Smooth muscle cell (in vitro differentiated cells): ENCODE data around the gene EDA. TPM values are rescaled to one million over a fixed set of nuclear protein-coding genes. Genes with fewer than 3 reads are reported as not detected.

Source experiments
- DNase-seq: peaks from one replicate; lab custom pipeline; 2025; ENCODE audit not compliant: unreplicated experiment; lab: John Stamatoyannopoulos, UW
- H2AFZ ChIP-seq: fragments of 200-600 bp; sonication (generic); 2 replicates; pipeline ENCODE4 v1.6.0; 2016; ENCODE audit warnings: antibody characterized with exemption, low read depth, mild to moderate bottlenecking
- H3F3A ChIP-seq: fragments of 200-600 bp; sonication (generic); 2 replicates; pipeline ENCODE4 v1.6.0; 2017; ENCODE audit warnings: antibody characterized with exemption, low read depth
- H3K27ac ChIP-seq: fragments of 200-600 bp; sonication (generic); 2 replicates; pipeline ENCODE4 v1.5.1; 2016; ENCODE audit warnings: low read depth, mild to moderate bottlenecking
- H3K27me3 ChIP-seq: fragments of 200-600 bp; sonication (generic); 2 replicates; pipeline ENCODE4 v1.6.1; 2016; ENCODE audit warnings: low read depth, mild to moderate bottlenecking
- H3K36me3 ChIP-seq: fragments of 200-600 bp; sonication (generic); 2 replicates; pipeline ENCODE4 v1.5.1; 2016; ENCODE audit warnings: low read depth
- H3K4me1 ChIP-seq: fragments of 200-600 bp; sonication (generic); 2 replicates; pipeline ENCODE4 v1.5.1; 2016; ENCODE audit warnings: low read depth
- H3K4me2 ChIP-seq: fragments of 200-600 bp; sonication (generic); 2 replicates; pipeline ENCODE4 v1.6.0; 2016; ENCODE audit warnings: mild to moderate bottlenecking
- H3K4me3 ChIP-seq: fragments of 200-600 bp; sonication (generic); 2 replicates; pipeline ENCODE4 v1.5.1; 2016; ENCODE audit warnings: mild to moderate bottlenecking
- H3K79me2 ChIP-seq: fragments of 200-600 bp; sonication (generic); 2 replicates; pipeline ENCODE4 v1.6.0; 2016; ENCODE audit warnings: low read depth, mild to moderate bottlenecking
- H3K9ac ChIP-seq: fragments of 200-600 bp; sonication (generic); 2 replicates; pipeline ENCODE4 v1.6.0; 2016; ENCODE audit warnings: low read depth
- H3K9me3 ChIP-seq: fragments of 200-600 bp; sonication (generic); replicated peaks from 2 replicates; pipeline ENCODE4 v1.5.1; 2016; ENCODE audit warnings: low read depth
- H4K20me1 ChIP-seq: fragments of 200-600 bp; sonication (generic); 2 replicates; pipeline ENCODE4 v1.6.0; 2016; ENCODE audit warnings: low read depth
- CTCF ChIP-seq: fragments of 200-600 bp; sonication (generic); IDR thresholded peaks from 2 replicates; pipeline ENCODE4 v1.5.1; 2017; ENCODE audit warnings: borderline replicate concordance, mild to moderate bottlenecking, antibody characterized with exemption; ENCODE audit not compliant: insufficient read depth, poor library complexity, severe bottlenecking
- WGBS: methylation state at CpG from one replicate; pipeline ENCODE4 v1.1.7; 2016; ENCODE audit warnings: low lambda C conversion rate; 5-methylcytosine and 5-hydroxymethylcytosine counted together
- polyA plus RNA-seq: library from polyadenylated mRNA; unstranded; fragments of >200 nt; fragmentation: Nextera tagmentation; extraction: Ambion mirVana; gene quantifications from 2 replicates; pipeline ENCODE4 v1.2.1, GENCODE V29; 2016
- total RNA-seq: library from RNA; depleted of rRNA; stranded (reverse); fragments of >200 nt; gene quantifications from 2 replicates; pipeline ENCODE4 v1.2.3, GENCODE V29; 2014

The EDA gene
- total and polyA plus RNA-seq, 2 experiments from 2014 or later = 2.0 TPM; not detected in 1

GRCh38 chrX:70025464-70025863 lies 409.6 kb downstream of the EDA start:
- H3F3A ChIP-seq = no peaks in the 10 kb centered on the region
- no peaks in the 10 kb centered on the region for H3K9me3 ChIP-seq
- WGBS = 35% methylated on average over 1 of the region's 1 CpG
- H3K4me1 ChIP-seq = no peaks in the 10 kb centered on the region
- H3K4me3 ChIP-seq = no peak overlapping the region
- no peak for DNase-seq
- H3K27me3 ChIP-seq = no peaks in the 10 kb centered on the region
- H3K79me2 ChIP-seq = no peaks in the 10 kb centered on the region
- H4K20me1 ChIP-seq = no peaks in the 10 kb centered on the region
- no peak for TF ChIP-seq CTCF
- no peak overlapping the region for H3K27ac ChIP-seq
- H3K4me2 ChIP-seq = no peak overlapping the region
- H3K36me3 ChIP-seq = no peaks in the 10 kb centered on the region
- H2AFZ ChIP-seq = no peak overlapping the region
- H3K9ac ChIP-seq = no peak overlapping the region

- Histone ChIP-seq H3K4me2 (no peak overlapping the region), H3K27ac (no peak overlapping the region), H3K79me2 (no peaks in the 10 kb centered on the region), H2AFZ (no peak overlapping the region), H3K27me3 (no peaks in the 10 kb centered on the region), H3K9ac (no peak overlapping the region), H3K9me3 (no peaks in the 10 kb centered on the region), H3F3A (no peaks in the 10 kb centered on the region), H3K4me1 (no peaks in the 10 kb centered on the region), H3K36me3 (no peaks in the 10 kb centered on the region), H3K4me3 (no peak overlapping the region), H4K20me1 (no peaks in the 10 kb centered on the region)
- WGBS = 17% methylated on average over 1 of the region's 1 CpG
- TF ChIP-seq CTCF = no peak
- no peak for DNase-seq
Measured at GRCh38 chrX:70026112-70026850, 410.4 kb downstream of the EDA start.

- Histone ChIP-seq H3K4me3 (no peak overlapping the region), H3K27ac (no peak overlapping the region), H3K36me3 (no peaks in the 10 kb centered on the region), H3K9me3 (no peaks in the 10 kb centered on the region), H4K20me1 (no peaks in the 10 kb centered on the region), H3F3A (no peaks in the 10 kb centered on the region), H3K9ac (no peak overlapping the region), H3K27me3 (no peaks in the 10 kb centered on the region), H3K4me1 (no peaks in the 10 kb centered on the region), H3K79me2 (no peaks in the 10 kb centered on the region), H2AFZ (no peak overlapping the region), H3K4me2 (no peak overlapping the region)
- DNase-seq = no peak
- 60% methylated on average over 4 of the region's 4 CpGs for WGBS
- TF ChIP-seq CTCF = no peak
Measured at GRCh38 chrX:70026851-70027200, 410.9 kb downstream of the EDA start.

- WGBS = 44% methylated on average over 4 of the region's 4 CpGs
Measured at GRCh38 chrX:70029863-70030262, 413.9 kb downstream of the EDA start.

More at GRCh38 chrX:70029863-70030262, 413.9 kb downstream of the EDA start:
- H3K36me3 ChIP-seq = no peaks in the 10 kb centered on the region
- no peak overlapping the region for H2AFZ ChIP-seq
- no peak for TF ChIP-seq CTCF
- H3K9ac ChIP-seq = no peak overlapping the region
- no peak overlapping the region for H3K4me2 ChIP-seq
- no peak overlapping the region for H3K4me3 ChIP-seq
- H3K9me3 ChIP-seq = no peaks in the 10 kb centered on the region
- no peaks in the 10 kb centered on the region for H3F3A ChIP-seq
- no peaks in the 10 kb centered on the region for H3K79me2 ChIP-seq
- H3K27me3 ChIP-seq = no peaks in the 10 kb centered on the region
- no peaks in the 10 kb centered on the region for H3K4me1 ChIP-seq
- H4K20me1 ChIP-seq = no peaks in the 10 kb centered on the region
- no peak overlapping the region for H3K27ac ChIP-seq
- no peak for DNase-seq
